HEK293 (cell line): ENCODE results near the gene GRM3.

Experiments used
- ZBTB17 ChIP-seq: fragments of 450-650 bp; formaldehyde crosslinking; IDR thresholded peaks from 2 replicates; pipeline ENCODE4 v1.5.1; 2016; ENCODE audit warnings: missing biosample characterization, missing genetic modification characterization
- ZBTB48 ChIP-seq: fragments of 450-650 bp; formaldehyde crosslinking; IDR thresholded peaks from 2 replicates; pipeline ENCODE4 v1.5.1; 2016; ENCODE audit warnings: missing biosample characterization, missing genetic modification characterization
- ZNF121 ChIP-seq: fragments of 450-650 bp; formaldehyde crosslinking; IDR thresholded peaks from 2 replicates; pipeline ENCODE4 v1.5.1; 2016; ENCODE audit warnings: missing biosample characterization, missing genetic modification characterization
- ZNF555 ChIP-seq: fragments of 450-650 bp; formaldehyde crosslinking; conservative IDR thresholded peaks from 2 replicates; pipeline ENCODE4 v1.5.1; 2017; ENCODE audit warnings: missing biosample characterization, mild to moderate bottlenecking, missing genetic modification characterization, inconsistent platforms
- ZNF664 ChIP-seq: fragments of 450-650 bp; formaldehyde crosslinking; IDR thresholded peaks from 2 replicates; pipeline ENCODE4 v1.5.1; 2016; ENCODE audit warnings: missing biosample characterization, missing genetic modification characterization
- TF ChIP-seq, protein P1 (sequence below): fragments of 450-650 bp; formaldehyde crosslinking; IDR thresholded peaks from 2 replicates; pipeline ENCODE4 v1.5.1; 2016; ENCODE audit warnings: missing biosample characterization, missing genetic modification characterization
- TF ChIP-seq, protein P2 (sequence below): fragments of 450-650 bp; formaldehyde crosslinking; IDR thresholded peaks from 2 replicates; pipeline ENCODE4 v1.5.1; 2016; ENCODE audit warnings: missing biosample characterization, missing genetic modification characterization

DNA sequence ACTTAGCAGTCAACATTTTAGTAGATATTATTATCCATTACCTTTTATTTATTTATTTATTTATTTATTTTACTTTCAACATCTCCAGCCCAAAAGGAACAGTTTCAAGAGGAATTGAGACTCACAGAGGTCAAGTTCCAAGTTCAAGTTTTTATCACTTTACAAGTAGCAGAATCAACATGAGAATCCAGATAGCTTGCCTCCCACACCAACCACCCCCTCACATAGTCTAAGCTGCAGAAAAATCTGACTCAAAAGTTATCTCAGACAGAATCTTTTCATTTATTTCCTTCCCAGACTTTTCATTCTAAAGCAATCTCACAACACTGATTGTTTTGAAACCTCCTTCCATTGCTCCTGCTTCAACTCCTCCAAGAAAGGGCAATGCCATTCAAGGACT is 129.6 kb downstream of the GRM3 start:
- TF ChIP-seq ZNF664 (tag by site-specific recombination): no peak
- no peak for TF ChIP-seq ZBTB48 (tag by site-specific recombination)
- TF ChIP-seq ZBTB17 (tag by site-specific recombination): no peak
- no peak for TF ChIP-seq ZNF121 (tag by site-specific recombination)
- no peak for TF ChIP-seq ZNF555 (tag by site-specific recombination)
- TF ChIP-seq, protein P1, sequence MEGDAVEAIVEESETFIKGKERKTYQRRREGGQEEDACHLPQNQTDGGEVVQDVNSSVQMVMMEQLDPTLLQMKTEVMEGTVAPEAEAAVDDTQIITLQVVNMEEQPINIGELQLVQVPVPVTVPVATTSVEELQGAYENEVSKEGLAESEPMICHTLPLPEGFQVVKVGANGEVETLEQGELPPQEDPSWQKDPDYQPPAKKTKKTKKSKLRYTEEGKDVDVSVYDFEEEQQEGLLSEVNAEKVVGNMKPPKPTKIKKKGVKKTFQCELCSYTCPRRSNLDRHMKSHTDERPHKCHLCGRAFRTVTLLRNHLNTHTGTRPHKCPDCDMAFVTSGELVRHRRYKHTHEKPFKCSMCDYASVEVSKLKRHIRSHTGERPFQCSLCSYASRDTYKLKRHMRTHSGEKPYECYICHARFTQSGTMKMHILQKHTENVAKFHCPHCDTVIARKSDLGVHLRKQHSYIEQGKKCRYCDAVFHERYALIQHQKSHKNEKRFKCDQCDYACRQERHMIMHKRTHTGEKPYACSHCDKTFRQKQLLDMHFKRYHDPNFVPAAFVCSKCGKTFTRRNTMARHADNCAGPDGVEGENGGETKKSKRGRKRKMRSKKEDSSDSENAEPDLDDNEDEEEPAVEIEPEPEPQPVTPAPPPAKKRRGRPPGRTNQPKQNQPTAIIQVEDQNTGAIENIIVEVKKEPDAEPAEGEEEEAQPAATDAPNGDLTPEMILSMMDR (tag by site-specific recombination): no peak
- TF ChIP-seq, protein P2, sequence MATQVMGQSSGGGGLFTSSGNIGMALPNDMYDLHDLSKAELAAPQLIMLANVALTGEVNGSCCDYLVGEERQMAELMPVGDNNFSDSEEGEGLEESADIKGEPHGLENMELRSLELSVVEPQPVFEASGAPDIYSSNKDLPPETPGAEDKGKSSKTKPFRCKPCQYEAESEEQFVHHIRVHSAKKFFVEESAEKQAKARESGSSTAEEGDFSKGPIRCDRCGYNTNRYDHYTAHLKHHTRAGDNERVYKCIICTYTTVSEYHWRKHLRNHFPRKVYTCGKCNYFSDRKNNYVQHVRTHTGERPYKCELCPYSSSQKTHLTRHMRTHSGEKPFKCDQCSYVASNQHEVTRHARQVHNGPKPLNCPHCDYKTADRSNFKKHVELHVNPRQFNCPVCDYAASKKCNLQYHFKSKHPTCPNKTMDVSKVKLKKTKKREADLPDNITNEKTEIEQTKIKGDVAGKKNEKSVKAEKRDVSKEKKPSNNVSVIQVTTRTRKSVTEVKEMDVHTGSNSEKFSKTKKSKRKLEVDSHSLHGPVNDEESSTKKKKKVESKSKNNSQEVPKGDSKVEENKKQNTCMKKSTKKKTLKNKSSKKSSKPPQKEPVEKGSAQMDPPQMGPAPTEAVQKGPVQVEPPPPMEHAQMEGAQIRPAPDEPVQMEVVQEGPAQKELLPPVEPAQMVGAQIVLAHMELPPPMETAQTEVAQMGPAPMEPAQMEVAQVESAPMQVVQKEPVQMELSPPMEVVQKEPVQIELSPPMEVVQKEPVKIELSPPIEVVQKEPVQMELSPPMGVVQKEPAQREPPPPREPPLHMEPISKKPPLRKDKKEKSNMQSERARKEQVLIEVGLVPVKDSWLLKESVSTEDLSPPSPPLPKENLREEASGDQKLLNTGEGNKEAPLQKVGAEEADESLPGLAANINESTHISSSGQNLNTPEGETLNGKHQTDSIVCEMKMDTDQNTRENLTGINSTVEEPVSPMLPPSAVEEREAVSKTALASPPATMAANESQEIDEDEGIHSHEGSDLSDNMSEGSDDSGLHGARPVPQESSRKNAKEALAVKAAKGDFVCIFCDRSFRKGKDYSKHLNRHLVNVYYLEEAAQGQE (tag by site-specific recombination): no peak
